K562 (cell line): Measurements from ENCODE around the gene XPA. TPM values are rescaled to one million over a fixed set of nuclear protein-coding genes. Genes with fewer than 3 reads are reported as not detected.

Experiments
- ARNT ChIP-seq, 2 experiments: fragments of 450-650 bp; IDR thresholded peaks; 2 replicates each; pipeline ENCODE4 v1.6.1; 2016; ENCODE audit warnings: mild to moderate bottlenecking in 1 of 2
- BACH1 ChIP-seq: fragments of 200-800 bp; sonication (Bioruptor generic); IDR thresholded peaks from 2 replicates; pipeline ENCODE4 v1.6.1; 2016; ENCODE audit warnings: missing genetic modification characterization, missing compliant biosample characterization
- CHD4 ChIP-seq: fragments of 200-600 bp; sonication (generic); IDR thresholded peaks from 3 replicates; pipeline ENCODE4 v1.6.1; 2012; ENCODE audit warnings: low read depth, mild to moderate bottlenecking, mixed read lengths, low read length, inconsistent platforms; ENCODE audit not compliant: insufficient read depth, insufficient replicate concordance, poor library complexity, severe bottlenecking
- COPS2 ChIP-seq: fragments of 450-650 bp; conservative IDR thresholded peaks from 2 replicates; pipeline ENCODE4 v1.6.1; 2016; ENCODE audit warnings: mild to moderate bottlenecking, moderate library complexity
- FOXJ2 ChIP-seq: fragments of 200-800 bp; sonication (Bioruptor generic); IDR thresholded peaks from 2 replicates; pipeline ENCODE4 v1.6.1; 2016; ENCODE audit warnings: missing genetic modification characterization, missing compliant biosample characterization
- HEY1 ChIP-seq: fragments of 250-450 bp; sonication (Bioruptor Pico); IDR thresholded peaks from 2 replicates; pipeline ENCODE4 v1.5.0; 2020; ENCODE audit warnings: mild to moderate bottlenecking, moderate library complexity, borderline replicate concordance
- JUN ChIP-seq, 2 experiments: sonication (generic) in 1 of 2; formaldehyde crosslinking in 1 of 2; IDR thresholded peaks; 2 replicates each; pipeline versions ENCODE4 v1.6.1 to v1.8.0; 2012 to 2022; ENCODE audit warnings: borderline replicate concordance in 2 of 2, mild to moderate bottlenecking in 2 of 2, improper control_type of control experiment in 1 of 2, low read depth in 1 of 2, low read length in 1 of 2, missing genetic modification reagents in 1 of 2
- MAFK ChIP-seq: IDR thresholded peaks from 2 replicates; pipeline ENCODE4 v1.6.1; 2011; ENCODE audit warnings: low read length, improper control_type of control experiment
- MED1 ChIP-seq: sonication (generic); formaldehyde crosslinking; IDR thresholded peaks from 2 replicates; pipeline ENCODE4 v1.8.1; 2023; ENCODE audit warnings: missing genetic modification reagents, borderline replicate concordance
- MEF2A ChIP-seq: IDR thresholded peaks from 2 replicates; pipeline ENCODE4 v1.6.1; 2011; ENCODE audit warnings: low read depth, mild to moderate bottlenecking, low read length, moderate library complexity; ENCODE audit not compliant: control insufficient read depth
- NUFIP1 ChIP-seq: fragments of 450-650 bp; IDR thresholded peaks from 2 replicates; pipeline ENCODE4 v1.6.1; 2018; ENCODE audit not compliant: partially characterized antibody
- RCOR1 ChIP-seq, 2 experiments: IDR thresholded peaks; 2 replicates each; pipeline ENCODE4 v1.6.1; 2012; ENCODE audit warnings: low read depth in 2 of 2, low read length in 2 of 2, borderline replicate concordance in 1 of 2, improper control_type of control experiment in 1 of 2
- SMARCE1 ChIP-seq: fragments of 450-650 bp; IDR thresholded peaks from 2 replicates; pipeline ENCODE4 v1.7.1; 2016; ENCODE audit warnings: mild to moderate bottlenecking
- STAT5B ChIP-seq: fragments of 250-450 bp; sonication (Bioruptor Pico); IDR thresholded peaks from 2 replicates; pipeline ENCODE4 v1.8.0; 2021; ENCODE audit warnings: mild to moderate bottlenecking, inconsistent platforms
- TAF1 ChIP-seq: IDR thresholded peaks from 2 replicates; pipeline ENCODE4 v1.6.1; 2011; ENCODE audit warnings: mild to moderate bottlenecking, low read length, moderate library complexity; ENCODE audit not compliant: insufficient read depth, control insufficient read depth, severe bottlenecking; ENCODE audit errors: extremely low read depth
- ZBED1 ChIP-seq: IDR thresholded peaks from 2 replicates; pipeline ENCODE4 v1.6.1; 2014
- ZFX ChIP-seq: sonication (generic); formaldehyde crosslinking; IDR thresholded peaks from 2 replicates; pipeline ENCODE4 v1.8.0; 2022; ENCODE audit warnings: mild to moderate bottlenecking, missing genetic modification reagents, moderate library complexity
- ZNF589 ChIP-seq: fragments of 200-800 bp; sonication (Bioruptor generic); IDR thresholded peaks from 2 replicates; pipeline ENCODE4 v1.6.1; 2016; ENCODE audit warnings: low read depth, missing genetic modification characterization, missing compliant biosample characterization
- ZNF717 ChIP-seq: fragments of 250-450 bp; sonication (Bioruptor Pico); IDR thresholded peaks from 2 replicates; pipeline ENCODE4 v1.5.0; 2021
- ZNF766 ChIP-seq: fragments of 200-800 bp; sonication (Bioruptor generic); conservative IDR thresholded peaks from 2 replicates; pipeline ENCODE4 v1.6.1; 2016; ENCODE audit warnings: missing genetic modification characterization, missing compliant biosample characterization
- polyA plus RNA-seq, 8 experiments: library from polyadenylated mRNA; depleted of rRNA in 4 of 8; stranded (reverse) in 5 of 8; unstranded in 3 of 8; fragments of >200 nt; fragmentation: Nextera tagmentation in 2 of 8; fragmentation: Illumina TruSeq in 1 of 8; extraction: Ambion mirVana in 2 of 8; extraction: Trizol in 1 of 8; gene quantifications; 2 replicates each; pipeline versions ENCODE4 v1.2.1 to v1.2.3, GENCODE V29; 2011 to 2014; ENCODE audit warnings: inconsistent platforms in 1 of 8, missing spikeins in 1 of 8
- total RNA-seq, 7 experiments: library from RNA; depleted of rRNA in 6 of 7; stranded (reverse); fragments of >200 nt in 6 of 7; fragmentation: Illumina TruSeq in 2 of 7; extraction: Trizol in 2 of 7; gene quantifications; 2 replicates each; pipeline versions ENCODE4 v1.2.1 to v1.2.3, GENCODE V29; 2011 to 2021; ENCODE audit warnings: low replicate concordance in 1 of 7
- TF ChIP-seq, protein P1 (sequence below): fragments of 450-650 bp; formaldehyde crosslinking; IDR thresholded peaks from 2 replicates; pipeline ENCODE4 v1.4.0; 2022; ENCODE audit warnings: mild to moderate bottlenecking, moderate library complexity
- TF ChIP-seq, protein P2 (sequence below), 2 experiments: IDR thresholded peaks; 2 replicates each; pipeline ENCODE4 v1.6.1; 2011; ENCODE audit warnings: borderline replicate concordance in 1 of 2, control low read depth in 1 of 2, low read depth in 1 of 2, low read length in 1 of 2, mild to moderate bottlenecking in 1 of 2, mixed read lengths in 1 of 2, moderate library complexity in 1 of 2; ENCODE audit not compliant: insufficient read depth in 1 of 2, insufficient read length in 1 of 2, poor library complexity in 1 of 2, severe bottlenecking in 1 of 2; ENCODE audit errors: extremely low read depth in 1 of 2
- TF ChIP-seq, protein P3 (sequence below): fragments of 250-450 bp; sonication (Bioruptor Pico); IDR thresholded peaks from 2 replicates; pipeline ENCODE4 v1.8.0; 2022; ENCODE audit warnings: moderate library complexity, mild to moderate bottlenecking, inconsistent platforms
- TF ChIP-seq, protein P4 (sequence below): fragments of 450-650 bp; IDR thresholded peaks from 2 replicates; pipeline ENCODE4 v1.6.1; 2014; ENCODE audit warnings: low read depth, mild to moderate bottlenecking, moderate library complexity, borderline replicate concordance

XPA gene
- total and polyA plus RNA-seq, 9 of the 15 experiments (the other 6 are each of a cell fraction or from before 2014, with no cell fraction given) = 5.1 to 18.2 (median 14.1) TPM

DNA sequence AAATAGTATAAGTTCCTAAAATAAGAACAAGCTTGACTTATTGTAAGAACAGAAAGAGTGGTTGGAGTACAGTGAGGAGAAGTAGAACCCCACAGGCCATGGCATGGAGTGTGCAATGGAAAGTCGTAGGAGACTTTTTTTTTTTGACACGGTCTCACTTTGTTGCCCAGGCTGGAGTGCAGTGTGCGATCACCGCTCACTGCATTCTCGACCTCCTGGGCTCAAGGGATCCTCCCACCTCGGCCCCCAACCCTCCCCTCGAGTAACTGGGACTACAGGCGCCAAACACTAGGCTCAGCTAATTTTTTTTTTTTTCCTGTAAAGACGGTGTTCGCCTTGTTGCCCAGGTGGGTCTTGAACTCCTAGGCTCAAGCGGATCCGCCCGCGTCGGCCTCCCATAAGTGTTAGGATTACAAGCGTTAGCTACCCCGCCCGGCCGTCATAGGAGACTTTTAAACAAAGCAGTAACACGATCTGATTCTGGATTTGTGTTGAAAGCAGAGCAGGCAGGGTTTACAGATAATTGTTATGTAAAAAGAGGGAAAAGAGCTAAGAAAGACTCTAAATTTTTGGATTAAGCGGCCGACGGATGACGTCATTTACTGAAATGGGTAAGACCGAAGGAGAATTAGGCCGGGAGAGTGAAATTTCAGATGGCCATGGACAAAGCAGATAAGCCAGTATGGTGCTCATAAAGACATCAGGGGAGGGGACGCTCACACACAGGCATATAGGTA lies 64.7 kb downstream of the XPA start (continued):
- TF ChIP-seq MAFK = 0 out of 2 replicates have a peak, but pooled peaks have one; percentile 8
- TF ChIP-seq, protein P1, sequence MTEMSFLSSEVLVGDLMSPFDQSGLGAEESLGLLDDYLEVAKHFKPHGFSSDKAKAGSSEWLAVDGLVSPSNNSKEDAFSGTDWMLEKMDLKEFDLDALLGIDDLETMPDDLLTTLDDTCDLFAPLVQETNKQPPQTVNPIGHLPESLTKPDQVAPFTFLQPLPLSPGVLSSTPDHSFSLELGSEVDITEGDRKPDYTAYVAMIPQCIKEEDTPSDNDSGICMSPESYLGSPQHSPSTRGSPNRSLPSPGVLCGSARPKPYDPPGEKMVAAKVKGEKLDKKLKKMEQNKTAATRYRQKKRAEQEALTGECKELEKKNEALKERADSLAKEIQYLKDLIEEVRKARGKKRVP = no peak
- TF ChIP-seq COPS2 = no peak
- peak; percentile 97 for TF ChIP-seq JUN (IDR thresholded peaks at IDR 0.05; ENCODE audit: borderline replicate concordance, low read depth, low read length)
- no peak; the same call in 1 of the 2 replicates for TF ChIP-seq JUN (CRISPR knock-in tag; IDR thresholded peaks at IDR 0.05; ENCODE audit: borderline replicate concordance)
- peak; percentile 2; the same call in 1 of the 2 replicates for TF ChIP-seq ZNF766 (CRISPR knock-in tag)
- peak; percentile 8 to 36; a peak in 1 of 4 replicates for TF ChIP-seq ARNT (IDR thresholded peaks at IDR 0.05)
- TF ChIP-seq, protein P2, sequence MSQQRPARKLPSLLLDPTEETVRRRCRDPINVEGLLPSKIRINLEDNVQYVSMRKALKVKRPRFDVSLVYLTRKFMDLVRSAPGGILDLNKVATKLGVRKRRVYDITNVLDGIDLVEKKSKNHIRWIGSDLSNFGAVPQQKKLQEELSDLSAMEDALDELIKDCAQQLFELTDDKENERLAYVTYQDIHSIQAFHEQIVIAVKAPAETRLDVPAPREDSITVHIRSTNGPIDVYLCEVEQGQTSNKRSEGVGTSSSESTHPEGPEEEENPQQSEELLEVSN (IDR thresholded peaks at IDR 0.05; ENCODE audit: borderline replicate concordance in 1 of 2, extremely low read depth in 1 of 2, insufficient read depth in 1 of 2, insufficient read length in 1 of 2, low read depth in 1 of 2, low read length in 1 of 2, poor library complexity in 1 of 2, severe bottlenecking in 1 of 2) = peak in 1 of 2 experiments; percentile 8
- TF ChIP-seq CHD4 = no peak
- TF ChIP-seq MED1 (CRISPR knock-in tag) = no peak
- TF ChIP-seq MEF2A = peak; percentile 76
- peak; percentile 64; the same call in 1 of the 2 replicates for TF ChIP-seq SMARCE1
- peak; percentile 66 for TF ChIP-seq ZNF589
- no peak for TF ChIP-seq NUFIP1
- no peak for TF ChIP-seq ZNF717
- TF ChIP-seq, protein P3, sequence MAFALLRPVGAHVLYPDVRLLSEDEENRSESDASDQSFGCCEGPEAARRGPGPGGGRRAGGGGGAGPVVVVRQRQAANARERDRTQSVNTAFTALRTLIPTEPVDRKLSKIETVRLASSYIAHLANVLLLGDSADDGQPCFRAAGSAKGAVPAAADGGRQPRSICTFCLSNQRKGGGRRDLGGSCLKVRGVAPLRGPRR = no peak
- TF ChIP-seq, protein P4, sequence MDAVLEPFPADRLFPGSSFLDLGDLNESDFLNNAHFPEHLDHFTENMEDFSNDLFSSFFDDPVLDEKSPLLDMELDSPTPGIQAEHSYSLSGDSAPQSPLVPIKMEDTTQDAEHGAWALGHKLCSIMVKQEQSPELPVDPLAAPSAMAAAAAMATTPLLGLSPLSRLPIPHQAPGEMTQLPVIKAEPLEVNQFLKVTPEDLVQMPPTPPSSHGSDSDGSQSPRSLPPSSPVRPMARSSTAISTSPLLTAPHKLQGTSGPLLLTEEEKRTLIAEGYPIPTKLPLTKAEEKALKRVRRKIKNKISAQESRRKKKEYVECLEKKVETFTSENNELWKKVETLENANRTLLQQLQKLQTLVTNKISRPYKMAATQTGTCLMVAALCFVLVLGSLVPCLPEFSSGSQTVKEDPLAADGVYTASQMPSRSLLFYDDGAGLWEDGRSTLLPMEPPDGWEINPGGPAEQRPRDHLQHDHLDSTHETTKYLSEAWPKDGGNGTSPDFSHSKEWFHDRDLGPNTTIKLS = no peak
- no peak for TF ChIP-seq ZFX (CRISPR knock-in tag)
- no peak; the same call in 1 of the 2 replicates for TF ChIP-seq BACH1 (tag)
- TF ChIP-seq HEY1 = no peak
- TF ChIP-seq FOXJ2 (tag) = peak; percentile 50
- no peak for TF ChIP-seq TAF1
- no peak for TF ChIP-seq ZBED1
- no peak for TF ChIP-seq RCOR1 (IDR thresholded peaks at IDR 0.05; ENCODE audit: borderline replicate concordance in 1 of 2, low read depth in 2 of 2, low read length in 2 of 2)
- no peak for TF ChIP-seq STAT5B (CRISPR knock-in tag)
